B cell (primary cell): ENCODE measurements around the gene PRIM2.
"Not testable (repeated sequence)": the region's sequence is repeated elsewhere in the genome, so short reads cannot be mapped to it uniquely, and the experiment has no call there.

Source experiments
- CTCF ChIP-seq: fragments of 200-600 bp; IDR thresholded peaks from one replicate; pipeline ENCODE4 v1.8.0; 2022; ENCODE audit warnings: antibody characterized with exemption, mild to moderate bottlenecking
- EZH2 ChIP-seq: IDR thresholded peaks from 2 replicates; pipeline ENCODE4 v1.6.1; 2012; ENCODE audit warnings: borderline replicate concordance, low read depth, mild to moderate bottlenecking, moderate library complexity, low read length; ENCODE audit not compliant: insufficient read depth, poor library complexity, severe bottlenecking

- not testable (repeated sequence) for TF ChIP-seq EZH2, CTCF
These were observed 205.8 kb downstream of the PRIM2 start for GRCh38 chr6:57523221-57523620.
